Ecto neural progenitor cell (in vitro differentiated cells): ENCODE results near the gene E4F1.
A peak's percentile ranks its signal among the peaks of the same experiment; 100 is the strongest.
"Not testable (repeated sequence)": the region's sequence is repeated elsewhere in the genome, so short reads cannot be mapped to it uniquely, and the experiment has no call there.

Experiments
- DNase-seq: peaks from one replicate; pipeline ENCODE4 v3.0.0-alpha.2; 2018; ENCODE audit warnings: low spot score

The E4F1 gene

GRCh38 chr16:2190002-2190658, 33.3 kb upstream of the E4F1 start:
- no peak for DNase-seq

GRCh38 chr16:2190659-2191445, 32.5 kb upstream of the E4F1 start:
- DNase-seq, result no peak

GRCh38 chr16:2191446-2191706, 32.0 kb upstream of the E4F1 start:
- DNase-seq, result no peak

GRCh38 chr16:2194166-2194834, 29.1 kb upstream of the E4F1 start:
- DNase-seq, result no peak

- no peak for DNase-seq
These were observed 28.5 kb upstream of the E4F1 start for GRCh38 chr16:2194852-2195321.

GRCh38 chr16:2195322-2196161, 27.8 kb upstream of the E4F1 start:
- DNase-seq, result no peak

GRCh38 chr16:2196162-2196980, 27.0 kb upstream of the E4F1 start, which contains the start of gene CASKIN1:
Gene CASKIN1, minus strand, starts transcription at chr16:2196605. Its CDS starts 173 bp downstream, at chr16:2196432.
- peak; percentile 71 for DNase-seq

GRCh38 chr16:2196981-2197511, 26.3 kb upstream of the E4F1 start:
- DNase-seq, result no peak

GRCh38 chr16:2197765-2198164, 25.6 kb upstream of the E4F1 start:
- DNase-seq, result no peak

GRCh38 chr16:2198283-2198682, 25.1 kb upstream of the E4F1 start:
- no peak for DNase-seq

- DNase-seq, result no peak
These were observed 24.3 kb upstream of the E4F1 start for GRCh38 chr16:2199095-2199494.

GRCh38 chr16:2199621-2200139, 23.7 kb upstream of the E4F1 start:
- no peak for DNase-seq

- DNase-seq, result no peak
These were observed 23.1 kb upstream of the E4F1 start for GRCh38 chr16:2200313-2200712.

- not testable (repeated sequence) for DNase-seq
These were observed 20.2 kb upstream of the E4F1 start for GRCh38 chr16:2203119-2203688.

GRCh38 chr16:2204416-2205103, 18.8 kb upstream of the E4F1 start:
- DNase-seq, result no peak

- DNase-seq, result peak; percentile 93
These were observed 18.1 kb upstream of the E4F1 start, which contains the start of gene MLST8 for GRCh38 chr16:2205104-2205966. Gene MLST8, plus strand, starts transcription at chr16:2205454. Its CDS starts 632 bp downstream, at chr16:2206086.

GRCh38 chr16:2205967-2206313, 17.5 kb upstream of the E4F1 start:
- no peak for DNase-seq

- no peak for DNase-seq
These were observed 17.0 kb upstream of the E4F1 start for GRCh38 chr16:2206420-2206779.
